ENCODE measurements around the gene SPTLC3. TPM values are rescaled to one million over a fixed set of nuclear protein-coding genes. Genes with fewer than 3 reads are reported as not detected.

Gene SPTLC3
- total RNA-seq, 2 donors from 2014 or later, result 5.3 to 18.4 TPM

DNA sequence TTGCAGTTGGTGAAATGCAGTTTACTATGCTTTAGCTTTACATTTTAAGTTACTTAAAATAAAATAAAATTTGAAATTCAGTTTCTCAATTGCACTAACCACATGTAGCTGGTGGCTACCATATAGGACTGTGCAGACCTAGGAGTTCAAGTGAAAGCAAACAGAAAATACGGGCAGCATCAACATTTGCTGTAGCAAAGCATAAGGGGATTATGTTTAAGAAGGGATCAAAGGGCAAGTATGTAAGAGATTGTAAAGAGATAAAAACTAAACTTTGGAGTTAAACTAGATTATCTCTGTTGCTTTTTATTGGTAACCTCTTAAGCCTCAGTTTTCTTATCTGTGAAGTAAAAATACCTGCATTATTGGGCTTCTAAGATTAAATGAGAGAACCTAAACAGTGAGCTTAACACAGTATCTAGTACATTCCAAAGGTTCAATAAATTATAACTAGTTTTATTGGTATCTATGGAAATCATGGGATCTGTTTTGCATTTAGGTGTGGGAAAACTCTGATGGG, 81.2 kb downstream of the SPTLC3 start:
- no peak for ATAC-seq
- no peak for DNase-seq
- no peaks in the 10 kb centered on the region for H3K27me3 ChIP-seq
- H3K4me1 ChIP-seq, result no peaks in the 10 kb centered on the region
- TF ChIP-seq POLR2A (IDR thresholded peaks at IDR 0.05), result no peak
- TF ChIP-seq, protein P1, sequence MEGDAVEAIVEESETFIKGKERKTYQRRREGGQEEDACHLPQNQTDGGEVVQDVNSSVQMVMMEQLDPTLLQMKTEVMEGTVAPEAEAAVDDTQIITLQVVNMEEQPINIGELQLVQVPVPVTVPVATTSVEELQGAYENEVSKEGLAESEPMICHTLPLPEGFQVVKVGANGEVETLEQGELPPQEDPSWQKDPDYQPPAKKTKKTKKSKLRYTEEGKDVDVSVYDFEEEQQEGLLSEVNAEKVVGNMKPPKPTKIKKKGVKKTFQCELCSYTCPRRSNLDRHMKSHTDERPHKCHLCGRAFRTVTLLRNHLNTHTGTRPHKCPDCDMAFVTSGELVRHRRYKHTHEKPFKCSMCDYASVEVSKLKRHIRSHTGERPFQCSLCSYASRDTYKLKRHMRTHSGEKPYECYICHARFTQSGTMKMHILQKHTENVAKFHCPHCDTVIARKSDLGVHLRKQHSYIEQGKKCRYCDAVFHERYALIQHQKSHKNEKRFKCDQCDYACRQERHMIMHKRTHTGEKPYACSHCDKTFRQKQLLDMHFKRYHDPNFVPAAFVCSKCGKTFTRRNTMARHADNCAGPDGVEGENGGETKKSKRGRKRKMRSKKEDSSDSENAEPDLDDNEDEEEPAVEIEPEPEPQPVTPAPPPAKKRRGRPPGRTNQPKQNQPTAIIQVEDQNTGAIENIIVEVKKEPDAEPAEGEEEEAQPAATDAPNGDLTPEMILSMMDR (IDR thresholded peaks at IDR 0.05), result no peak
- H3K36me3 ChIP-seq (replicated peaks in 1 of 2; ENCODE audit: insufficient read depth in 1 of 2, low read depth in 2 of 2), result no peaks in the 10 kb centered on the region
- no peaks in the 10 kb centered on the region for H3K9me3 ChIP-seq
- WGBS, 2 donors, result 32 to 62% methylated on average over 1 of the region's 1 CpG
- H3K4me3 ChIP-seq, result no peak overlapping the region
- intact Hi-C loops (cut with DNase I), result no loop called here
- no peak overlapping the region for H3K27ac ChIP-seq

DNA sequence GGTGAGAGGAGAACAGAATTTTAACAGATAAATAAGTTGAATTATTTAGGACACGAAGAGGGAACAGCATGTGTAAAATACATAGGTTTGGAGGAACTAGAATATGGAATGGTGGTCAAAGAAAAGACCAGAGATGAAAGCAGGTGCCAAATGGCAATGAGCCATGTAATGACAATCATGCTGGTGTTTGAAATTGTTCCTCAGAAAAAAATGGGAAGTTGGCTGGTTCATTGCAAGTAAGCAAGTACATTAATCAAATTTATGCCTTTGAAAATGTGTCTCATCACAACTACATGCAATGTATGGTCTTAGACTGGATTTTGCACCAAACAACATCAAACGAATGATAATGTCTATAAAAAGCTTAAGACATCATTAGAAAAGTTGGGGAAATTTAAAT, 83.3 kb downstream of the SPTLC3 start:
- H3K9me3 ChIP-seq, result no peaks in the 10 kb centered on the region
- no peaks in the 10 kb centered on the region for H3K27me3 ChIP-seq
- intact Hi-C loops (cut with DNase I), result no loop called here
- ATAC-seq (no peak), DNase-seq (no peak)
- H3K4me1 ChIP-seq, result no peaks in the 10 kb centered on the region
- no peak overlapping the region for H3K4me3 ChIP-seq
- no peak overlapping the region for H3K27ac ChIP-seq
- TF ChIP-seq, protein P1 (IDR thresholded peaks at IDR 0.05), result no peak
- TF ChIP-seq POLR2A (IDR thresholded peaks at IDR 0.05), result no peak
- no peaks in the 10 kb centered on the region for H3K36me3 ChIP-seq (replicated peaks in 1 of 2; ENCODE audit: insufficient read depth in 1 of 2, low read depth in 2 of 2)
- WGBS, 2 donors, result 71 to 76% methylated on average over 2 of the region's 2 CpGs

DNA sequence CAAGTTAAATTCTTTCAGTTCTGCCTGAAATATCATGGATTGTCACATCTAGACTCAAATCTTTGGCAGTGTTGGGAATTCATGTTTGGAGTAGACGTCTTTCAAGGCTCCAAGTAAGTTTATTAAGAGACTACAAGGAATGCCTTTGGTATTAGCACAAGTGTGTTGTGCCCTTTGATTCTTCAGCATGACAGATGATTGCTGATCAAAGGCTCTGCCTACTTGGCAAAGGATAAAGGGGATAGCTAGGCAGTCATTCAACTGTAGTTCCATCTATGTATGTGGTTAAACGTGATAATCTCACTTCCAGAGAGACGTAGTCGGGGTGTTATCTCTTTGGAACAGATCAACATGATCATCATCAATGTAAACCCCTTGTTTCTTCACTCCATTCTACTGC, 86.2 kb downstream of the SPTLC3 start:
- no peaks in the 10 kb centered on the region for H3K4me1 ChIP-seq
- ATAC-seq, result no peak
- H3K36me3 ChIP-seq (replicated peaks in 1 of 2; ENCODE audit: insufficient read depth in 1 of 2, low read depth in 2 of 2), result no peaks in the 10 kb centered on the region
- no peak for DNase-seq
- H3K9me3 ChIP-seq, result no peaks in the 10 kb centered on the region
- no peak overlapping the region for H3K4me3 ChIP-seq
- no peaks in the 10 kb centered on the region for H3K27me3 ChIP-seq
- TF ChIP-seq POLR2A (IDR thresholded peaks at IDR 0.05), result no peak
- TF ChIP-seq, protein P1 (IDR thresholded peaks at IDR 0.05), result no peak
- intact Hi-C loops (cut with DNase I), result no loop called here
- no peak overlapping the region for H3K27ac ChIP-seq
- WGBS, 2 donors, result 35 to 46% methylated on average over 4 of the region's 4 CpGs

DNA sequence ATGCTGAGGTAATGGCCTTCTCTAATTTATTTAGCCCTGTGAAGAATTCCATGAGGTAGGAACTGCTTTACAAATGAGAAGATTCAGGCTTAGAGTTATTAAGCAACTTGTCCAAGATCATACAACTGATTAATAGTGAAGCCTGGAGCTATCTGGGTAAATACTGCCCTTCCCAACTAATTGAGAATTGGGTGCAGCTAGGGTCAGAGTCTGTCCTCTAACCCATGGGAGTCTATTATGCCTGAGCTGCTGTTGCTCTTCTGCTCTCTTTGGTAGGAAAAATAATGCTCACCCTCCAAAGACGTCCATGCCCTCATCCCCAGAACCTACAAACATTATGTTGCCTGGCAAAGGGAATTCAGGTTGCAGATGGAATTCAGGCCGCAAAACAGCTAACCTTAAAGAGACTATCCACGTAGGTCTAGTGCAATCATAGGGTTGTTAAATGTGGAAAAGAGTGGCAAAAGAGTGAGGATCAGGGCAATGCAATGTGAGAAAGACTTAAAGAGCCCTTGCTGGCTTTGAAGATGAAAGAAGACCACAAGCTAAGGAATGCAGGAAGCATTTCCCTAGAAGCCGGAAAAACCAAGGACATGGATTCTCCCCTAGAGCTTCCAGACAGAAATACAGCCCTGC, 90.1 kb downstream of the SPTLC3 start:
- TF ChIP-seq, protein P1 (IDR thresholded peaks at IDR 0.05), result no peak
- no peak for TF ChIP-seq POLR2A (IDR thresholded peaks at IDR 0.05)
- WGBS, 2 donors, result 85 to 92% methylated on average over 4 of the region's 4 CpGs
- ATAC-seq, result no peak
- Histone ChIP-seq H3K27ac (no peak overlapping the region), H3K4me3 (no peak overlapping the region), H3K4me1 (no peaks in the 10 kb centered on the region), H3K9me3 (no peaks in the 10 kb centered on the region), H3K36me3 (replicated peaks in 1 of 2; ENCODE audit: insufficient read depth in 1 of 2, low read depth in 2 of 2) (no peaks in the 10 kb centered on the region), H3K27me3 (no peaks in the 10 kb centered on the region)
- DNase-seq, result no peak
- intact Hi-C loops (cut with DNase I), result no loop called here

DNA sequence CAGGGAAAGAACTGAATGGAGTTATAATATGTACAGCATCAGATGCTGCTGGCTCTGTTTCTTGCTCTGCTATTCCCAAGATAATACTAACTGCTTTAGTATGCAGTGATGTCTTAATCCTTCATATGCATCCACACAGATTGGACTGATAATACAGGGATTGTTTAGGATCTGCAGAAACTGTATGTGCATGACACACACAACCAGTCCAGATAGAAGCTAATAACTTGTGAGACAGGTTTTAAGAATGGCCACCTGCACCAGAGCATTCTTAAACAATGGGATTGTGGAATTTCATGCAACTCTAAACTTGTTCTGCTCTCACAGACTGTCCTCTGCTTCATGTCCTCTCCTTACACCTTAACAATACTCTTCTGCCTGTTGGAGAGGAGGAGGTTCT, 90.9 kb downstream of the SPTLC3 start:
- TF ChIP-seq POLR2A (IDR thresholded peaks at IDR 0.05), result no peak
- TF ChIP-seq, protein P1 (IDR thresholded peaks at IDR 0.05), result no peak
- Histone ChIP-seq H3K27ac (no peak overlapping the region), H3K4me3 (no peak overlapping the region), H3K4me1 (no peaks in the 10 kb centered on the region), H3K27me3 (no peaks in the 10 kb centered on the region), H3K36me3 (replicated peaks in 1 of 2; ENCODE audit: insufficient read depth in 1 of 2, low read depth in 2 of 2) (no peaks in the 10 kb centered on the region), H3K9me3 (no peaks in the 10 kb centered on the region)
- intact Hi-C loops (cut with DNase I), result no loop called here
- ATAC-seq, result no peak
- no peak for DNase-seq
